Measurements from ENCODE around the gene SLC4A8.

SLC4A8 gene

DNA sequence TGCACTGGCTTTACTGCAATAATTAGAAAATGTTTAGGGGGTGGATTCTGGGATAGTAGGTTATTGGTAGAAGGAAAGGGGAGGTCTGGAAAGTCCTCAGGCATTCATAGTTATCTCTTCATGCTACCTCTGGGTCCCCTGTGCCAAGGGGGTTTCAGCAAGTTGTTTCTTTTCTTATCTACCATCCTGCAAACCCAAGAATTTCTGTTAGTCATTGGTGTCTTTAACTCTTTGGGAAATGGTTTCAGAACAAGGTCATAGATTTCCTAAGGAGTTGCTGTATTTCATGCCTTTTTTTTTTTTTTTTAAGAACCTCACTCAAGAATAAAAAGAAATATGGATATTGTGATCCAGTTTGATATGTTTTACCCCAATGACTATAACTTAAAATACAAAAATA lies 63.6 kb downstream of the SLC4A8 start:
- ATAC-seq (ENCODE audit: insufficient read depth, low read depth), result no peak
- peaks cover 19% of the 10 kb centered on the region for H3K4me1 ChIP-seq (ENCODE audit: insufficient read depth, low read length)
- no peaks in the 10 kb centered on the region for H3K9me3 ChIP-seq (ENCODE audit: insufficient read depth, low read length, severe bottlenecking)
- no peaks in the 10 kb centered on the region for H3K79me2 ChIP-seq (ENCODE audit: insufficient read depth, low read length)
- no peak overlapping the region for H2AFZ ChIP-seq (ENCODE audit: low read depth, low read length)
- no peaks in the 10 kb centered on the region for H3K36me3 ChIP-seq (ENCODE audit: insufficient read depth, low read length)
- no peak overlapping the region for H3K4me2 ChIP-seq (ENCODE audit: insufficient read depth, low read length)
- no peak for DNase-seq
- H3K27me3 ChIP-seq (ENCODE audit: insufficient read depth, low read length, poor library complexity), result no peaks in the 10 kb centered on the region
- no peak overlapping the region for H3K27ac ChIP-seq (ENCODE audit: low read length)
- TF ChIP-seq CTCF (IDR thresholded peaks at IDR 0.05; ENCODE audit: borderline replicate concordance, extremely low read depth, low read length, poor library complexity, severe bottlenecking) (no peak), EZH2 (IDR thresholded peaks at IDR 0.05; ENCODE audit: borderline replicate concordance, low read depth, low read length, severe bottlenecking) (no peak)
- H3K4me3 ChIP-seq (ENCODE audit: low read depth in 1 of 2, low read length in 2 of 2), result no peak overlapping the region
- no peak overlapping the region for H3K9ac ChIP-seq (ENCODE audit: low read depth, low read length)
- H4K20me1 ChIP-seq (ENCODE audit: insufficient read depth, low read length), result no peaks in the 10 kb centered on the region

GRCh38 chr12:51493281-51493680 lies 68.7 kb downstream of the SLC4A8 start:
- Histone ChIP-seq H2AFZ (ENCODE audit: low read depth, low read length) (no peak overlapping the region), H3K4me1 (ENCODE audit: insufficient read depth, low read length) (no peaks in the 10 kb centered on the region), H3K36me3 (ENCODE audit: insufficient read depth, low read length) (0 out of 2 replicates have a peak, but pooled peaks cover 3% of the 10 kb centered on the region), H3K27me3 (ENCODE audit: insufficient read depth, low read length, poor library complexity) (no peaks in the 10 kb centered on the region), H3K4me3 (ENCODE audit: low read depth in 1 of 2, low read length in 2 of 2) (no peak overlapping the region), H3K4me2 (ENCODE audit: insufficient read depth, low read length) (no peak overlapping the region), H3K9me3 (ENCODE audit: insufficient read depth, low read length, severe bottlenecking) (no peaks in the 10 kb centered on the region), H4K20me1 (ENCODE audit: insufficient read depth, low read length) (no peaks in the 10 kb centered on the region), H3K79me2 (ENCODE audit: insufficient read depth, low read length) (no peaks in the 10 kb centered on the region), H3K9ac (ENCODE audit: low read depth, low read length) (no peak overlapping the region), H3K27ac (ENCODE audit: low read length) (no peak overlapping the region)
- TF ChIP-seq EZH2 (IDR thresholded peaks at IDR 0.05; ENCODE audit: borderline replicate concordance, low read depth, low read length, severe bottlenecking), result no peak
- no peak for TF ChIP-seq CTCF (IDR thresholded peaks at IDR 0.05; ENCODE audit: borderline replicate concordance, extremely low read depth, low read length, poor library complexity, severe bottlenecking)
- ATAC-seq (ENCODE audit: insufficient read depth, low read depth), result no peak
- DNase-seq, result no peak

DNA sequence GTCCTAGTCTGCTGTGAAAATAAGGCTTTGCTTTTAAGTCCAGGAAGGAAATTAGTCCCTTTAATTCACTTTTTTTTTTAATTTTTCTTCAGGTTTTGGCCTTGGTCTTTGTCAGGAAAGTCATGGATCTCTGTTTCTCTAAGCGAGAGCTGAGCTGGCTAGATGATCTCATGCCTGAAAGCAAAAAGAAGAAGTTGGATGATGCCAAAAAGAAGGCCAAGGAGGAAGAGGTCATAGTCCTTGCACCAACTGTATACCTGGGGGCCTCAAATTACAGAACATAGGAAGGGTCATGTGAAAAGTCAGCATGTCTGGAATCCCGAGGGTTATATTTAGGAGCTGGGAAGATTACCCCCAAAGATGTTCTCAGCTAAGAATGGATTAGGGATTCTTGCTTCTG lies 72.3 kb downstream of the SLC4A8 start:
- Histone ChIP-seq H3K27me3 (ENCODE audit: insufficient read depth, low read length, poor library complexity) (no peaks in the 10 kb centered on the region), H3K4me1 (ENCODE audit: insufficient read depth, low read length) (no peaks in the 10 kb centered on the region), H3K4me2 (ENCODE audit: insufficient read depth, low read length) (no peak overlapping the region), H3K79me2 (ENCODE audit: insufficient read depth, low read length) (no peaks in the 10 kb centered on the region), H3K9me3 (ENCODE audit: insufficient read depth, low read length, severe bottlenecking) (no peaks in the 10 kb centered on the region), H2AFZ (ENCODE audit: low read depth, low read length) (no peak overlapping the region), H3K4me3 (ENCODE audit: low read depth in 1 of 2, low read length in 2 of 2) (no peak overlapping the region), H4K20me1 (ENCODE audit: insufficient read depth, low read length) (no peaks in the 10 kb centered on the region), H3K27ac (ENCODE audit: low read length) (no peak overlapping the region), H3K9ac (ENCODE audit: low read depth, low read length) (no peak overlapping the region), H3K36me3 (ENCODE audit: insufficient read depth, low read length) (0 out of 2 replicates have a peak, but pooled peaks cover 3% of the 10 kb centered on the region)
- no peak for ATAC-seq (ENCODE audit: insufficient read depth, low read depth)
- DNase-seq, result no peak
- TF ChIP-seq CTCF (IDR thresholded peaks at IDR 0.05; ENCODE audit: borderline replicate concordance, extremely low read depth, low read length, poor library complexity, severe bottlenecking) (no peak), EZH2 (IDR thresholded peaks at IDR 0.05; ENCODE audit: borderline replicate concordance, low read depth, low read length, severe bottlenecking) (no peak)

DNA sequence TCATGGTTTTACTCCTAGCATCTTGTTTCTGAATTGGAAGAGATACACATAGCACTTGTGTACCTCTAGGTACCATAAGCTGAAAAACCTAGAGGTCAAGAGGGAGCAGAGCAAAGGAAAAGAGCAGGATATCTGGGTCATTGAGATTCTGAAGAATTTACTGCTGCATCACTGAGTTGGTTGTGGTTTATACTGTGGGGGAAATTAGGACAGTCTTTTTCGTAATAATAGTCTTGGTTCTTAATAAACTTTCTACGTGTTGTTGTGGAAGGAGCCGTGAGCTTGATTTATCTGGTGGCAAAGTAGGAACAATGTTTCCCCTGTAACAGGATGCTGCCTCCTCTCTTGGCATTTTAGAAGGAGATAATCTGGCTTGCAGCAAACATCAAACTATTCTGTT lies 80.2 kb downstream of the SLC4A8 start:
- DNase-seq (no peak), ATAC-seq (ENCODE audit: insufficient read depth, low read depth) (no peak)
- Histone ChIP-seq H3K4me3 (ENCODE audit: low read depth in 1 of 2, low read length in 2 of 2) (no peak overlapping the region), H3K9ac (ENCODE audit: low read depth, low read length) (no peak overlapping the region), H3K36me3 (ENCODE audit: insufficient read depth, low read length) (no peaks in the 10 kb centered on the region; the same call in 1 of the 2 replicates), H3K79me2 (ENCODE audit: insufficient read depth, low read length) (no peaks in the 10 kb centered on the region), H3K27ac (ENCODE audit: low read length) (no peak overlapping the region), H4K20me1 (ENCODE audit: insufficient read depth, low read length) (no peaks in the 10 kb centered on the region), H3K27me3 (ENCODE audit: insufficient read depth, low read length, poor library complexity) (no peaks in the 10 kb centered on the region), H2AFZ (ENCODE audit: low read depth, low read length) (no peak overlapping the region), H3K4me2 (ENCODE audit: insufficient read depth, low read length) (no peak overlapping the region), H3K9me3 (ENCODE audit: insufficient read depth, low read length, severe bottlenecking) (no peaks in the 10 kb centered on the region), H3K4me1 (ENCODE audit: insufficient read depth, low read length) (no peaks in the 10 kb centered on the region)
- TF ChIP-seq CTCF (IDR thresholded peaks at IDR 0.05; ENCODE audit: borderline replicate concordance, extremely low read depth, low read length, poor library complexity, severe bottlenecking) (no peak), EZH2 (IDR thresholded peaks at IDR 0.05; ENCODE audit: borderline replicate concordance, low read depth, low read length, severe bottlenecking) (no peak)

All from DND-41 (cell line).